Upper lobe of left lung (tissue), 4 donors: ENCODE measurements around the gene PPFIA2.

Experiments used
- EP300 ChIP-seq, 4 donors: sonication (generic); formaldehyde crosslinking; IDR thresholded peaks; one replicate each; pipeline ENCODE4 v1.5.1; 2017; ENCODE audit warnings: antibody characterized with exemption in 4 of 4, control low read depth in 2 of 4
- POLR2A ChIP-seq, 4 donors: fragments of 450-650 bp; IDR thresholded peaks; one replicate each; pipeline ENCODE4 v1.5.1; 2016 to 2017; ENCODE audit warnings: antibody characterized with exemption in 4 of 4, mild to moderate bottlenecking in 2 of 4
- POLR2AphosphoS5 ChIP-seq, 2 donors: sonication (generic); formaldehyde crosslinking; IDR thresholded peaks; one replicate each; pipeline ENCODE4 v1.5.1; 2017; ENCODE audit warnings: antibody characterized with exemption in 2 of 2
- TF ChIP-seq, protein P1 (sequence below), 6 experiments: fragments of 450-650 bp in 4 of 6; fragments of 200-600 bp in 2 of 6; sonication (generic) in 2 of 6; IDR thresholded peaks; one replicate each; pipeline ENCODE4 v1.5.1; 2016 to 2019; ENCODE audit warnings: antibody characterized with exemption in 6 of 6

DNA sequence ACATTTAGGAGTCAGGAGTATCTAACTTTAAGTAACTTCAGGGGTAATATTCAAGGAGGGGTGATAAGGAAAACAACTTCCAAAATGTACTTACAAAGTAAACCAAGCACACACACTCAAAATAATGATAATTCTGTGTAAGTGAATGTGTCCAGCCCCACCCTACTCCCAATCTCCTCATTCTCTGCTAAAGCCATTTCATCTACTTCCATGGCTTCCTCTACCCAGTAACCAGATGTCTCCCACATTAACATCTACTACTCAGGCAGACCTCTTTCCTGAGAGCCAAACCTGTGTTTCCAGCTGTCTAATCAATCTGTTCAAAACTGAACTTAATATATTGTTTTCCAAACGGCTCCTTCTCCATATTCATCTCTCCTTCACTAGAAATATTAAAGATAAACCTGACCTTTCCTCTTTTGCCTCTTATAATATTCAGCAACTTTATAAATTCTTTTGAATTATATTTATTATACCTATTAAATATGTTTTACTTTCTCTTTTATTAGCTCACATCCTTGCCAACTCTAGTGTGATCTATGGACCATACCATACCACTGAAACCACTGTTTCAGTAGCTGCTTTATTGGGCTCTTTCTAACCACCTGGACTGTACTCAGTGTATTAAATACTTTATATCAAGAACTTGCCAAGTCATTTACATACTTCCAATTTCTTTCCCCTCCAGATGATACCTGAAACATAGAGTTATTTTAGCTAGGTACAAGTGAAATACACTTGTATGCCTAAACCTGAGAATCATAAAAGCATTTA, 170.7 kb downstream of the PPFIA2 start:
- TF ChIP-seq, protein P1, sequence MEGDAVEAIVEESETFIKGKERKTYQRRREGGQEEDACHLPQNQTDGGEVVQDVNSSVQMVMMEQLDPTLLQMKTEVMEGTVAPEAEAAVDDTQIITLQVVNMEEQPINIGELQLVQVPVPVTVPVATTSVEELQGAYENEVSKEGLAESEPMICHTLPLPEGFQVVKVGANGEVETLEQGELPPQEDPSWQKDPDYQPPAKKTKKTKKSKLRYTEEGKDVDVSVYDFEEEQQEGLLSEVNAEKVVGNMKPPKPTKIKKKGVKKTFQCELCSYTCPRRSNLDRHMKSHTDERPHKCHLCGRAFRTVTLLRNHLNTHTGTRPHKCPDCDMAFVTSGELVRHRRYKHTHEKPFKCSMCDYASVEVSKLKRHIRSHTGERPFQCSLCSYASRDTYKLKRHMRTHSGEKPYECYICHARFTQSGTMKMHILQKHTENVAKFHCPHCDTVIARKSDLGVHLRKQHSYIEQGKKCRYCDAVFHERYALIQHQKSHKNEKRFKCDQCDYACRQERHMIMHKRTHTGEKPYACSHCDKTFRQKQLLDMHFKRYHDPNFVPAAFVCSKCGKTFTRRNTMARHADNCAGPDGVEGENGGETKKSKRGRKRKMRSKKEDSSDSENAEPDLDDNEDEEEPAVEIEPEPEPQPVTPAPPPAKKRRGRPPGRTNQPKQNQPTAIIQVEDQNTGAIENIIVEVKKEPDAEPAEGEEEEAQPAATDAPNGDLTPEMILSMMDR (IDR thresholded peaks at IDR 0.05): no peak
- no peak for TF ChIP-seq EP300 (IDR thresholded peaks at IDR 0.05)
- no peak for TF ChIP-seq POLR2AphosphoS5 (IDR thresholded peaks at IDR 0.05)
- no peak for TF ChIP-seq POLR2A (IDR thresholded peaks at IDR 0.05)
